ENCODE data around the gene PCBP3.

- TF ChIP-seq POLR2A (IDR thresholded peaks at IDR 0.05; ENCODE audit: low read depth, low read length) = no peak
- no peak for TF ChIP-seq POLR2AphosphoS5 (IDR thresholded peaks at IDR 0.05; ENCODE audit: low read depth, low read length)
- TF ChIP-seq TAF1 (IDR thresholded peaks at IDR 0.05; ENCODE audit: borderline replicate concordance, low read depth, low read length) = no peak
Measured at GRCh38 chr21:45824546-45825215, 181.2 kb downstream of the PCBP3 start.
